GM23338 (cell line): ENCODE measurements around the gene MEGF9.

ENCODE experiments used
- CREB1 ChIP-seq: fragments of 250-450 bp; sonication (Bioruptor Pico); IDR thresholded peaks from 2 replicates; pipeline ENCODE4 v1.5.0; 2020; ENCODE audit warnings: low read depth, mild to moderate bottlenecking, moderate library complexity
- EZH2 ChIP-seq: fragments of 200-600 bp; sonication (generic); IDR thresholded peaks from one replicate; pipeline ENCODE4 v1.8.0; 2017; ENCODE audit warnings: antibody characterized with exemption, mild to moderate bottlenecking, low read depth; ENCODE audit not compliant: unreplicated experiment
- EZH2phosphoT487 ChIP-seq: fragments of 200-600 bp; sonication (generic); IDR thresholded peaks from one replicate; pipeline ENCODE4 v1.8.1; 2018; ENCODE audit warnings: antibody characterized with exemption; ENCODE audit not compliant: unreplicated experiment
- JUNB ChIP-seq: IDR thresholded peaks from one replicate; pipeline ENCODE4 v1.6.1; 2016; ENCODE audit warnings: antibody characterized with exemption; ENCODE audit not compliant: unreplicated experiment
- NANOG ChIP-seq: IDR thresholded peaks from 2 replicates; pipeline ENCODE4 v1.6.1; 2016; ENCODE audit warnings: antibody characterized with exemption, borderline replicate concordance
- POLR2AphosphoS5 ChIP-seq: IDR thresholded peaks from 2 replicates; pipeline ENCODE4 v1.6.1; 2016; ENCODE audit warnings: antibody characterized with exemption, low read depth
- STAT1 ChIP-seq: IDR thresholded peaks from one replicate; pipeline ENCODE4 v1.6.1; 2016; ENCODE audit warnings: antibody characterized with exemption; ENCODE audit not compliant: unreplicated experiment
- ZNF114 ChIP-seq: fragments of 250-450 bp; sonication (Bioruptor Pico); IDR thresholded peaks from 2 replicates; pipeline ENCODE4 v1.5.0; 2020; ENCODE audit warnings: mild to moderate bottlenecking, moderate library complexity
- ZNF331 ChIP-seq: fragments of 250-450 bp; sonication (Bioruptor Pico); IDR thresholded peaks from 2 replicates; pipeline ENCODE4 v1.5.0; 2020; ENCODE audit warnings: low read depth, mild to moderate bottlenecking, moderate library complexity
- TF ChIP-seq, protein P1 (sequence below), 2 experiments: fragments of 200-600 bp in 1 of 2; sonication (generic) in 1 of 2; conservative IDR thresholded peaks; 2 replicates each; pipeline versions ENCODE4 v1.5.1 to v1.6.1; 2016 to 2017; ENCODE audit warnings: antibody characterized with exemption in 2 of 2, low read depth in 2 of 2, mild to moderate bottlenecking in 2 of 2, moderate library complexity in 1 of 2
- TF ChIP-seq, protein P2 (sequence below): IDR thresholded peaks from 2 replicates; pipeline ENCODE4 v1.6.1; 2016; ENCODE audit warnings: antibody characterized with exemption
- TF ChIP-seq, protein P3 (sequence below): IDR thresholded peaks from one replicate; pipeline ENCODE4 v1.6.1; 2018; ENCODE audit warnings: antibody characterized with exemption; ENCODE audit not compliant: unreplicated experiment
- TF ChIP-seq, protein P4 (sequence below): fragments of 250-450 bp; sonication (Bioruptor Pico); IDR thresholded peaks from 2 replicates; pipeline ENCODE4 v1.5.0; 2020; ENCODE audit warnings: mild to moderate bottlenecking, moderate library complexity

DNA sequence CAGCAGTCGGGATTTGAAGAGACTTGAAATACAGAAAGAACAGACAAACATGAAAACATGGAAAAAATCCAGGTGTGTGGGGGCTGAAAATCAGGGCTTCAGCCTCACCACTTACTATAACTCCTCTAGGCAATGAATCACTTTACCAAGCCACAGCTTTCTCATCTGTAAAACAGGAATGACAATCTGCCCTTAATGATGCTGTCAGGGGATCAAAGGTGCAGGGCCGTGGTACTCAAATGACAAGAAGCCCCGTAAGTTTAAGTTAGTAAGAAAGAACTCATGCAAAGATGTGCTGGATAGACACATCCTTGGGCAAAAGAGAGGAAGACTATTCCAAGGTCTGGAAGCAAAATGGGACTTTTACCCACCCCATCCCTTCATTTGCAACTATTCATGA lies 44.3 kb upstream of the MEGF9 start:
- TF ChIP-seq EZH2phosphoT487 (no peak), POLR2AphosphoS5 (no peak), CREB1 (CRISPR knock-in tag) (no peak), EZH2 (no peak), NANOG (no peak), ZNF331 (CRISPR knock-in tag) (no peak), STAT1 (no peak), JUNB (no peak), ZNF114 (no peak)
- TF ChIP-seq, protein P1, sequence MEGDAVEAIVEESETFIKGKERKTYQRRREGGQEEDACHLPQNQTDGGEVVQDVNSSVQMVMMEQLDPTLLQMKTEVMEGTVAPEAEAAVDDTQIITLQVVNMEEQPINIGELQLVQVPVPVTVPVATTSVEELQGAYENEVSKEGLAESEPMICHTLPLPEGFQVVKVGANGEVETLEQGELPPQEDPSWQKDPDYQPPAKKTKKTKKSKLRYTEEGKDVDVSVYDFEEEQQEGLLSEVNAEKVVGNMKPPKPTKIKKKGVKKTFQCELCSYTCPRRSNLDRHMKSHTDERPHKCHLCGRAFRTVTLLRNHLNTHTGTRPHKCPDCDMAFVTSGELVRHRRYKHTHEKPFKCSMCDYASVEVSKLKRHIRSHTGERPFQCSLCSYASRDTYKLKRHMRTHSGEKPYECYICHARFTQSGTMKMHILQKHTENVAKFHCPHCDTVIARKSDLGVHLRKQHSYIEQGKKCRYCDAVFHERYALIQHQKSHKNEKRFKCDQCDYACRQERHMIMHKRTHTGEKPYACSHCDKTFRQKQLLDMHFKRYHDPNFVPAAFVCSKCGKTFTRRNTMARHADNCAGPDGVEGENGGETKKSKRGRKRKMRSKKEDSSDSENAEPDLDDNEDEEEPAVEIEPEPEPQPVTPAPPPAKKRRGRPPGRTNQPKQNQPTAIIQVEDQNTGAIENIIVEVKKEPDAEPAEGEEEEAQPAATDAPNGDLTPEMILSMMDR (conservative IDR thresholded peaks at IDR 0.05; ENCODE audit: low read depth in 2 of 2): no peak
- TF ChIP-seq, protein P2, sequence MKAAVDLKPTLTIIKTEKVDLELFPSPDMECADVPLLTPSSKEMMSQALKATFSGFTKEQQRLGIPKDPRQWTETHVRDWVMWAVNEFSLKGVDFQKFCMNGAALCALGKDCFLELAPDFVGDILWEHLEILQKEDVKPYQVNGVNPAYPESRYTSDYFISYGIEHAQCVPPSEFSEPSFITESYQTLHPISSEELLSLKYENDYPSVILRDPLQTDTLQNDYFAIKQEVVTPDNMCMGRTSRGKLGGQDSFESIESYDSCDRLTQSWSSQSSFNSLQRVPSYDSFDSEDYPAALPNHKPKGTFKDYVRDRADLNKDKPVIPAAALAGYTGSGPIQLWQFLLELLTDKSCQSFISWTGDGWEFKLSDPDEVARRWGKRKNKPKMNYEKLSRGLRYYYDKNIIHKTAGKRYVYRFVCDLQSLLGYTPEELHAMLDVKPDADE: no peak
- TF ChIP-seq, protein P3, sequence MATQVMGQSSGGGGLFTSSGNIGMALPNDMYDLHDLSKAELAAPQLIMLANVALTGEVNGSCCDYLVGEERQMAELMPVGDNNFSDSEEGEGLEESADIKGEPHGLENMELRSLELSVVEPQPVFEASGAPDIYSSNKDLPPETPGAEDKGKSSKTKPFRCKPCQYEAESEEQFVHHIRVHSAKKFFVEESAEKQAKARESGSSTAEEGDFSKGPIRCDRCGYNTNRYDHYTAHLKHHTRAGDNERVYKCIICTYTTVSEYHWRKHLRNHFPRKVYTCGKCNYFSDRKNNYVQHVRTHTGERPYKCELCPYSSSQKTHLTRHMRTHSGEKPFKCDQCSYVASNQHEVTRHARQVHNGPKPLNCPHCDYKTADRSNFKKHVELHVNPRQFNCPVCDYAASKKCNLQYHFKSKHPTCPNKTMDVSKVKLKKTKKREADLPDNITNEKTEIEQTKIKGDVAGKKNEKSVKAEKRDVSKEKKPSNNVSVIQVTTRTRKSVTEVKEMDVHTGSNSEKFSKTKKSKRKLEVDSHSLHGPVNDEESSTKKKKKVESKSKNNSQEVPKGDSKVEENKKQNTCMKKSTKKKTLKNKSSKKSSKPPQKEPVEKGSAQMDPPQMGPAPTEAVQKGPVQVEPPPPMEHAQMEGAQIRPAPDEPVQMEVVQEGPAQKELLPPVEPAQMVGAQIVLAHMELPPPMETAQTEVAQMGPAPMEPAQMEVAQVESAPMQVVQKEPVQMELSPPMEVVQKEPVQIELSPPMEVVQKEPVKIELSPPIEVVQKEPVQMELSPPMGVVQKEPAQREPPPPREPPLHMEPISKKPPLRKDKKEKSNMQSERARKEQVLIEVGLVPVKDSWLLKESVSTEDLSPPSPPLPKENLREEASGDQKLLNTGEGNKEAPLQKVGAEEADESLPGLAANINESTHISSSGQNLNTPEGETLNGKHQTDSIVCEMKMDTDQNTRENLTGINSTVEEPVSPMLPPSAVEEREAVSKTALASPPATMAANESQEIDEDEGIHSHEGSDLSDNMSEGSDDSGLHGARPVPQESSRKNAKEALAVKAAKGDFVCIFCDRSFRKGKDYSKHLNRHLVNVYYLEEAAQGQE: no peak
- TF ChIP-seq, protein P4, sequence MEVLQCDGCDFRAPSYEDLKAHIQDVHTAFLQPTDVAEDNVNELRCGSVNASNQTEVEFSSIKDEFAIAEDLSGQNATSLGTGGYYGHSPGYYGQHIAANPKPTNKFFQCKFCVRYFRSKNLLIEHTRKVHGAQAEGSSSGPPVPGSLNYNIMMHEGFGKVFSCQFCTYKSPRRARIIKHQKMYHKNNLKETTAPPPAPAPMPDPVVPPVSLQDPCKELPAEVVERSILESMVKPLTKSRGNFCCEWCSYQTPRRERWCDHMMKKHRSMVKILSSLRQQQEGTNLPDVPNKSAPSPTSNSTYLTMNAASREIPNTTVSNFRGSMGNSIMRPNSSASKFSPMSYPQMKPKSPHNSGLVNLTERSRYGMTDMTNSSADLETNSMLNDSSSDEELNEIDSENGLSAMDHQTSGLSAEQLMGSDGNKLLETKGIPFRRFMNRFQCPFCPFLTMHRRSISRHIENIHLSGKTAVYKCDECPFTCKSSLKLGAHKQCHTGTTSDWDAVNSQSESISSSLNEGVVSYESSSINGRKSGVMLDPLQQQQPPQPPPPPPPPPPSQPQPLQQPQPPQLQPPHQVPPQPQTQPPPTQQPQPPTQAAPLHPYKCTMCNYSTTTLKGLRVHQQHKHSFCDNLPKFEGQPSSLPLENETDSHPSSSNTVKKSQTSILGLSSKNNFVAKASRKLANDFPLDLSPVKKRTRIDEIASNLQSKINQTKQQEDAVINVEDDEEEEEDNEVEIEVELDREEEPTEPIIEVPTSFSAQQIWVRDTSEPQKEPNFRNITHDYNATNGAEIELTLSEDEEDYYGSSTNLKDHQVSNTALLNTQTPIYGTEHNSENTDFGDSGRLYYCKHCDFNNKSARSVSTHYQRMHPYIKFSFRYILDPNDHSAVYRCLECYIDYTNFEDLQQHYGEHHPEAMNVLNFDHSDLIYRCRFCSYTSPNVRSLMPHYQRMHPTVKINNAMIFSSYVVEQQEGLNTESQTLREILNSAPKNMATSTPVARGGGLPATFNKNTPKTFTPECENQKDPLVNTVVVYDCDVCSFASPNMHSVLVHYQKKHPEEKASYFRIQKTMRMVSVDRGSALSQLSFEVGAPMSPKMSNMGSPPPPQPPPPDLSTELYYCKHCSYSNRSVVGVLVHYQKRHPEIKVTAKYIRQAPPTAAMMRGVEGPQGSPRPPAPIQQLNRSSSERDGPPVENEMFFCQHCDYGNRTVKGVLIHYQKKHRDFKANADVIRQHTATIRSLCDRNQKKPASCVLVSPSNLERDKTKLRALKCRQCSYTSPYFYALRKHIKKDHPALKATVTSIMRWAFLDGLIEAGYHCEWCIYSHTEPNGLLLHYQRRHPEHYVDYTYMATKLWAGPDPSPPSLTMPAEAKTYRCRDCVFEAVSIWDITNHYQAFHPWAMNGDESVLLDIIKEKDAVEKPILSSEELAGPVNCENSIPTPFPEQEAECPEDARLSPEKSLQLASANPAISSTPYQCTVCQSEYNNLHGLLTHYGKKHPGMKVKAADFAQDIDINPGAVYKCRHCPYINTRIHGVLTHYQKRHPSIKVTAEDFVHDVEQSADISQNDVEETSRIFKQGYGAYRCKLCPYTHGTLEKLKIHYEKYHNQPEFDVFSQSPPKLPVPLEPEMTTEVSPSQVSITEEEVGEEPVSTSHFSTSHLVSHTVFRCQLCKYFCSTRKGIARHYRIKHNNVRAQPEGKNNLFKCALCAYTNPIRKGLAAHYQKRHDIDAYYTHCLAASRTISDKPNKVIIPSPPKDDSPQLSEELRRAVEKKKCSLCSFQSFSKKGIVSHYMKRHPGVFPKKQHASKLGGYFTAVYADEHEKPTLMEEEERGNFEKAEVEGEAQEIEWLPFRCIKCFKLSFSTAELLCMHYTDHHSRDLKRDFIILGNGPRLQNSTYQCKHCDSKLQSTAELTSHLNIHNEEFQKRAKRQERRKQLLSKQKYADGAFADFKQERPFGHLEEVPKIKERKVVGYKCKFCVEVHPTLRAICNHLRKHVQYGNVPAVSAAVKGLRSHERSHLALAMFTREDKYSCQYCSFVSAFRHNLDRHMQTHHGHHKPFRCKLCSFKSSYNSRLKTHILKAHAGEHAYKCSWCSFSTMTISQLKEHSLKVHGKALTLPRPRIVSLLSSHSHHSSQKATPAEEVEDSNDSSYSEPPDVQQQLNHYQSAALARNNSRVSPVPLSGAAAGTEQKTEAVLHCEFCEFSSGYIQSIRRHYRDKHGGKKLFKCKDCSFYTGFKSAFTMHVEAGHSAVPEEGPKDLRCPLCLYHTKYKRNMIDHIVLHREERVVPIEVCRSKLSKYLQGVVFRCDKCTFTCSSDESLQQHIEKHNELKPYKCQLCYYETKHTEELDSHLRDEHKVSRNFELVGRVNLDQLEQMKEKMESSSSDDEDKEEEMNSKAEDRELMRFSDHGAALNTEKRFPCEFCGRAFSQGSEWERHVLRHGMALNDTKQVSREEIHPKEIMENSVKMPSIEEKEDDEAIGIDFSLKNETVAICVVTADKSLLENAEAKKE (CRISPR knock-in tag): no peak
